ENCODE measurements around the gene FREM1. TPM values are rescaled to one million over a fixed set of nuclear protein-coding genes. Genes with fewer than 3 reads are reported as not detected.

Gene FREM1
- total and polyA plus RNA-seq, 10 of the 15 experiments (the other 5 are each of a cell fraction or from before 2014, with no cell fraction given): 0.01 to 0.16 (median 0.08) TPM; not detected in 7

GRCh38 chr9:14746626-14747025 is 163.6 kb downstream of the FREM1 start (continued):
- TF ChIP-seq E4F1 (IDR thresholded peaks at IDR 0.05; ENCODE audit: borderline replicate concordance, partially characterized antibody) (no peak), KLF5 (IDR thresholded peaks at IDR 0.05; ENCODE audit: partially characterized antibody) (no peak), CREB1 (IDR thresholded peaks at IDR 0.05; ENCODE audit: low read depth) (no peak), STAT1 (conservative IDR thresholded peaks at IDR 0.05) (no peak), MYC (IDR thresholded peaks at IDR 0.05; ENCODE audit: insufficient read depth, insufficient read length, insufficient replicate concordance, low read length, severe bottlenecking) (no peak), SMAD1 (IDR thresholded peaks at IDR 0.05; ENCODE audit: low read depth, partially characterized antibody) (no peak)
- TF ChIP-seq, protein P1, sequence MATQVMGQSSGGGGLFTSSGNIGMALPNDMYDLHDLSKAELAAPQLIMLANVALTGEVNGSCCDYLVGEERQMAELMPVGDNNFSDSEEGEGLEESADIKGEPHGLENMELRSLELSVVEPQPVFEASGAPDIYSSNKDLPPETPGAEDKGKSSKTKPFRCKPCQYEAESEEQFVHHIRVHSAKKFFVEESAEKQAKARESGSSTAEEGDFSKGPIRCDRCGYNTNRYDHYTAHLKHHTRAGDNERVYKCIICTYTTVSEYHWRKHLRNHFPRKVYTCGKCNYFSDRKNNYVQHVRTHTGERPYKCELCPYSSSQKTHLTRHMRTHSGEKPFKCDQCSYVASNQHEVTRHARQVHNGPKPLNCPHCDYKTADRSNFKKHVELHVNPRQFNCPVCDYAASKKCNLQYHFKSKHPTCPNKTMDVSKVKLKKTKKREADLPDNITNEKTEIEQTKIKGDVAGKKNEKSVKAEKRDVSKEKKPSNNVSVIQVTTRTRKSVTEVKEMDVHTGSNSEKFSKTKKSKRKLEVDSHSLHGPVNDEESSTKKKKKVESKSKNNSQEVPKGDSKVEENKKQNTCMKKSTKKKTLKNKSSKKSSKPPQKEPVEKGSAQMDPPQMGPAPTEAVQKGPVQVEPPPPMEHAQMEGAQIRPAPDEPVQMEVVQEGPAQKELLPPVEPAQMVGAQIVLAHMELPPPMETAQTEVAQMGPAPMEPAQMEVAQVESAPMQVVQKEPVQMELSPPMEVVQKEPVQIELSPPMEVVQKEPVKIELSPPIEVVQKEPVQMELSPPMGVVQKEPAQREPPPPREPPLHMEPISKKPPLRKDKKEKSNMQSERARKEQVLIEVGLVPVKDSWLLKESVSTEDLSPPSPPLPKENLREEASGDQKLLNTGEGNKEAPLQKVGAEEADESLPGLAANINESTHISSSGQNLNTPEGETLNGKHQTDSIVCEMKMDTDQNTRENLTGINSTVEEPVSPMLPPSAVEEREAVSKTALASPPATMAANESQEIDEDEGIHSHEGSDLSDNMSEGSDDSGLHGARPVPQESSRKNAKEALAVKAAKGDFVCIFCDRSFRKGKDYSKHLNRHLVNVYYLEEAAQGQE (IDR thresholded peaks at IDR 0.05; ENCODE audit: low read depth, low read length): no peak
